OCI-LY3 (cell line): Measurements from ENCODE around the gene PROSER1.

ENCODE experiments used
- H2AFZ ChIP-seq: fragments of 200-600, 300-600 bp; shearing (Covaris generic); 2 replicates; pipeline ENCODE4 v1.6.0; 2014; ENCODE audit warnings: antibody characterized with exemption, low read depth, low read length
- H3K27ac ChIP-seq: fragments of 200-600, 300-600 bp; sonication (generic); 2 replicates; pipeline ENCODE4 v1.5.1; 2014; ENCODE audit warnings: mild to moderate bottlenecking, low read length, moderate library complexity, mixed read lengths
- H3K27me3 ChIP-seq: fragments of 200-600, 300-600 bp; sonication (generic); 2 replicates; pipeline ENCODE4 v1.6.1; 2014; ENCODE audit warnings: low read depth, low read length, mixed read lengths
- H3K36me3 ChIP-seq: fragments of 200-600, 300-600 bp; sonication (generic); replicated peaks from 2 replicates; pipeline ENCODE3; 2014; ENCODE audit warnings: low read depth, low read length, mixed read lengths
- H3K4me1 ChIP-seq: fragments of 300-600, 200-600 bp; sonication (generic); 2 replicates; pipeline ENCODE4 v1.6.1; 2014; ENCODE audit warnings: low read length, mixed read lengths
- H3K4me2 ChIP-seq: fragments of 200-600, 300-600 bp; sonication (generic); 2 replicates; pipeline ENCODE4 v1.6.1; 2014; ENCODE audit warnings: low read length, mixed read lengths
- H3K4me3 ChIP-seq: fragments of 300-600, 200-600 bp; sonication (generic); 2 replicates; pipeline ENCODE4 v1.5.1; 2014; ENCODE audit warnings: antibody characterized with exemption, mild to moderate bottlenecking, low read length, moderate library complexity
- H3K79me2 ChIP-seq: fragments of 300-600, 200-600 bp; shearing (Covaris generic); 2 replicates; pipeline ENCODE4 v1.6.1; 2014; ENCODE audit warnings: mild to moderate bottlenecking, low read length, mixed read lengths
- H3K9ac ChIP-seq: fragments of 300-600, 200-600 bp; shearing (Covaris generic); 2 replicates; pipeline ENCODE4 v1.6.0; 2014; ENCODE audit warnings: mild to moderate bottlenecking, low read length, moderate library complexity
- H3K9me3 ChIP-seq: fragments of 200-600, 300-600 bp; shearing (Covaris generic); 2 replicates; pipeline ENCODE4 v1.6.1; 2014; ENCODE audit warnings: low read length, mixed read lengths; ENCODE audit not compliant: insufficient read depth
- H4K20me1 ChIP-seq: fragments of 200-600, 300-600 bp; sonication (generic); 2 replicates; pipeline ENCODE4 v1.6.1; 2016; ENCODE audit warnings: low read length, mixed read lengths; ENCODE audit not compliant: insufficient read depth
- EZH2phosphoT487 ChIP-seq: fragments of 200-600 bp; shearing (Covaris generic); IDR thresholded peaks from 2 replicates; pipeline ENCODE4 v1.6.1; 2018; ENCODE audit warnings: antibody characterized with exemption, mixed run types, low read depth
- TF ChIP-seq, protein P1 (sequence below): fragments of 200-600, 300-600 bp; sonication (generic); IDR thresholded peaks from 2 replicates; pipeline ENCODE4 v1.5.1; 2014; ENCODE audit warnings: antibody characterized with exemption, low read length, low read depth

PROSER1 gene

DNA sequence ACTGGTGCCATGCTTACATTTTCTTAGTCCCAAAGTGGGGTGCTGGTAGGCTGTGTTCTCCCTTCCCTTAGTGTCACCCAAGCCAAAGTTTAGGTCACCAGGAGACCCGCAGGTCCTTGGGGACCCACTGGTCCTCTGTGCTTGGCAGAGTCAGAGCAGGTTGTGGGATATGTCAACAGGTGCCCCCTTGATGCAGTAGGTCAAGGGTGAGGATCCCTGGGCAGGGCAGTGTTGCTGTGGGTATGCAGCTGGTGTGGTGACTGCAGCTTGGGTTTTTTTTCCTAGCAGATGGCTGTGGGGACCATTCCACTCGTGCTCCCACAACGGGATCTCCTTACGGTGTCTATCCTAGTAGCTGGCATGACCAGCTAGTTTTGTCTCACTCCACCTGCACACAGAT, 24.1 kb upstream of the PROSER1 start:
- H2AFZ ChIP-seq: no peak overlapping the region
- no peaks in the 10 kb centered on the region for H3K79me2 ChIP-seq
- no peaks in the 10 kb centered on the region for H3K27me3 ChIP-seq
- H3K9me3 ChIP-seq: no peaks in the 10 kb centered on the region
- H3K27ac ChIP-seq: no peak overlapping the region
- H3K4me1 ChIP-seq: no peaks in the 10 kb centered on the region
- H3K36me3 ChIP-seq: peaks cover 3% of the 10 kb centered on the region
- H3K4me2 ChIP-seq: no peak overlapping the region
- TF ChIP-seq, protein P1, sequence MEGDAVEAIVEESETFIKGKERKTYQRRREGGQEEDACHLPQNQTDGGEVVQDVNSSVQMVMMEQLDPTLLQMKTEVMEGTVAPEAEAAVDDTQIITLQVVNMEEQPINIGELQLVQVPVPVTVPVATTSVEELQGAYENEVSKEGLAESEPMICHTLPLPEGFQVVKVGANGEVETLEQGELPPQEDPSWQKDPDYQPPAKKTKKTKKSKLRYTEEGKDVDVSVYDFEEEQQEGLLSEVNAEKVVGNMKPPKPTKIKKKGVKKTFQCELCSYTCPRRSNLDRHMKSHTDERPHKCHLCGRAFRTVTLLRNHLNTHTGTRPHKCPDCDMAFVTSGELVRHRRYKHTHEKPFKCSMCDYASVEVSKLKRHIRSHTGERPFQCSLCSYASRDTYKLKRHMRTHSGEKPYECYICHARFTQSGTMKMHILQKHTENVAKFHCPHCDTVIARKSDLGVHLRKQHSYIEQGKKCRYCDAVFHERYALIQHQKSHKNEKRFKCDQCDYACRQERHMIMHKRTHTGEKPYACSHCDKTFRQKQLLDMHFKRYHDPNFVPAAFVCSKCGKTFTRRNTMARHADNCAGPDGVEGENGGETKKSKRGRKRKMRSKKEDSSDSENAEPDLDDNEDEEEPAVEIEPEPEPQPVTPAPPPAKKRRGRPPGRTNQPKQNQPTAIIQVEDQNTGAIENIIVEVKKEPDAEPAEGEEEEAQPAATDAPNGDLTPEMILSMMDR: no peak
- TF ChIP-seq EZH2phosphoT487: no peak
- no peak overlapping the region for H3K9ac ChIP-seq
- H4K20me1 ChIP-seq: no peaks in the 10 kb centered on the region
- H3K4me3 ChIP-seq: no peak overlapping the region

DNA sequence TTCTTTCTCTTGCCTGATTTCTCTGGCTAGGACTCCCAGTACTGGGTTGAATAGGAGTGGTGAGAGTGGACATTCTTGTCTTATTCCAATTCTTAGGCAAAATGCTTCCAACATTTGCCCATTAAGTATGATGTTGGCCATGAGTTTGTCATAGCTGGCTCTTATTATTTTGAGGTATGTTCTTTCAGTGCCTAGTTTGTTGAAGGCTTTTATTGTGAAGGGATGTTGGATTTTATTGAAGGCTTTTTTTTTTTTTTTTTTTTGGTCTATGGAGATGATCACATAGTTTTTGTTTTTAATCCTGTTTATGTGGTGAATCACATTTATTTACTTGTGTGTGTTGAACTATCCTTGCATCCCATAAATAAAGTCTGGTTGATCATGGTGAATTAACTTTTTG, 20.2 kb upstream of the PROSER1 start:
- no peak overlapping the region for H3K4me2 ChIP-seq
- no peak overlapping the region for H3K27ac ChIP-seq
- H3K27me3 ChIP-seq: no peaks in the 10 kb centered on the region
- no peaks in the 10 kb centered on the region for H4K20me1 ChIP-seq
- no peaks in the 10 kb centered on the region for H3K79me2 ChIP-seq
- no peak overlapping the region for H2AFZ ChIP-seq
- TF ChIP-seq EZH2phosphoT487: no peak
- TF ChIP-seq, protein P1: no peak
- no peaks in the 10 kb centered on the region for H3K4me1 ChIP-seq
- peaks cover 10% of the 10 kb centered on the region for H3K36me3 ChIP-seq
- no peak overlapping the region for H3K4me3 ChIP-seq
- no peaks in the 10 kb centered on the region for H3K9me3 ChIP-seq
- no peak overlapping the region for H3K9ac ChIP-seq

DNA sequence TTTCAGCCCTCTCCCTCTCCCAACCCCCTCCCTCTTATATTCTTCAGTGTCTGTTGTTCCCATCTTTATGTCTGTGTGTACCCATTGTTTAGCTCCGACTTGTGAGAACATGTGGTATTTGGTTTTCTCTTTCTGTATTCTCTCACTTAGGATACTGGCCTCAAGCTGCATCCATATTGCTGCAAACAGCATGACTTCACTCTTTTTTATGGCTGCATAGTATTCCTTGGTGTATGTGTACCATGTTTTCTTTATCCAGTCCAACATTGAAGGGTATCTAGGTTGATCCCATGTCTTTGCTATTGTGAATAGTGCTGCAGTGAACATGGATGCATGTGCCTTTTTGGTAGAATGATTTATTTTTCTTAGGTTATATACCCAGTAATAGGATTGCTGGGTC, 18.1 kb upstream of the PROSER1 start:
- Histone ChIP-seq H3K9ac (no peak overlapping the region), H3K79me2 (no peaks in the 10 kb centered on the region), H3K27ac (no peak overlapping the region), H3K4me3 (no peak overlapping the region), H4K20me1 (no peaks in the 10 kb centered on the region), H3K4me1 (no peaks in the 10 kb centered on the region), H2AFZ (no peak overlapping the region), H3K36me3 (peaks cover 7% of the 10 kb centered on the region), H3K27me3 (no peaks in the 10 kb centered on the region), H3K4me2 (no peak overlapping the region), H3K9me3 (no peaks in the 10 kb centered on the region)
- no peak for TF ChIP-seq EZH2phosphoT487
- TF ChIP-seq, protein P1: no peak

DNA sequence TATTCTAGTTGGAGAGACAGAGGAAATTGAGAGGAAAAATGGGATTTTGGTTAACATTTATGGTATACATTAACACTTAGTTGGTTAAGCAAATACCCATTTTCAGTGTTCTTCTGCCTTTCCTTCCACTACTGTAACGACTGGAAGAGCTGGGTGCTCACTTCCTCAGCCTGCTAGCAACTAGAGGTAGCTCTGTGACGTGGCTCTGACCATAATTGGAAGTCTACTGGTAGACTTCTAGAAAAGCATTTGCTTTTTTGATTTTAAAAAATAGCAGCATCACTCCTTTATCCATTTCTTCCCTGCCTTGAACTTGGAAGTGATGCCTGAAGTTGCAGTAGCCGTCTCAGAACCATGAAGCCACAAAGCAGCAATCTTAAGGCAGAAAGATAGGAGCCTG, 16.2 kb upstream of the PROSER1 start:
- Histone ChIP-seq H3K4me1 (no peaks in the 10 kb centered on the region), H3K27me3 (no peaks in the 10 kb centered on the region), H3K4me3 (no peak overlapping the region), H3K4me2 (no peak overlapping the region), H3K79me2 (no peaks in the 10 kb centered on the region), H3K9ac (no peak overlapping the region), H4K20me1 (no peaks in the 10 kb centered on the region), H3K9me3 (no peaks in the 10 kb centered on the region), H2AFZ (no peak overlapping the region), H3K27ac (no peak overlapping the region), H3K36me3 (peaks cover 7% of the 10 kb centered on the region)
- TF ChIP-seq EZH2phosphoT487: no peak
- TF ChIP-seq, protein P1: no peak
